ENCODE data around the gene GPR176.
A peak's percentile ranks its signal among the peaks of the same experiment; 100 is the strongest.

Gene GPR176

GRCh38 chr15:39919748-39920509 lies at the start of gene GPR176:
Gene GPR176, minus strand, starts transcription at chr15:39920266. Its CDS starts 240 bp downstream, at chr15:39920026.
- DNase-seq, result peak in 1 of 2 experiments; percentile 30

GRCh38 chr15:39969002-39969394 lies 48.9 kb upstream of the GPR176 start:
- no peak for DNase-seq

GRCh38 chr15:39968273-39969001 lies 48.4 kb upstream of the GPR176 start:
- no peak for DNase-seq

GRCh38 chr15:39966521-39966920 lies 46.5 kb upstream of the GPR176 start:
- no peak for DNase-seq

- DNase-seq, result no peak
Measured at GRCh38 chr15:39963786-39964185, 43.7 kb upstream of the GPR176 start.

GRCh38 chr15:39961051-39961450 lies 41.0 kb upstream of the GPR176 start:
- no peak for DNase-seq

GRCh38 chr15:39960411-39960810 lies 40.3 kb upstream of the GPR176 start:
- DNase-seq, result no peak

GRCh38 chr15:39959411-39959810 lies 39.3 kb upstream of the GPR176 start:
- no peak for DNase-seq

- DNase-seq, result no peak
Measured at GRCh38 chr15:39957481-39957880, 37.4 kb upstream of the GPR176 start.

- no peak for DNase-seq
Measured at GRCh38 chr15:39953521-39953920, 33.5 kb upstream of the GPR176 start.

GRCh38 chr15:39951561-39951960 lies 31.5 kb upstream of the GPR176 start:
- DNase-seq, result no peak

- DNase-seq, result no peak
Measured at GRCh38 chr15:39948817-39949216, 28.8 kb upstream of the GPR176 start.

- DNase-seq, result no peak
Measured at GRCh38 chr15:39947401-39948197, 27.5 kb upstream of the GPR176 start.

GRCh38 chr15:39946862-39947261 lies 26.8 kb upstream of the GPR176 start:
- no peak for DNase-seq

- no peak for DNase-seq
Measured at GRCh38 chr15:39944726-39945125, 24.7 kb upstream of the GPR176 start.

- DNase-seq, result no peak
Measured at GRCh38 chr15:39942753-39943150, 22.7 kb upstream of the GPR176 start.

- DNase-seq, result no peak
Measured at GRCh38 chr15:39942101-39942752, 22.2 kb upstream of the GPR176 start.

- no peak for DNase-seq
Measured at GRCh38 chr15:39939487-39940452, 19.7 kb upstream of the GPR176 start.

GRCh38 chr15:39937696-39938095 lies 17.6 kb upstream of the GPR176 start:
- DNase-seq, result no peak

- DNase-seq, result no peak
Measured at GRCh38 chr15:39936681-39937080, 16.6 kb upstream of the GPR176 start.

- DNase-seq, result no peak
Measured at GRCh38 chr15:39936187-39936586, 16.1 kb upstream of the GPR176 start.

- DNase-seq, result no peak
Measured at GRCh38 chr15:39935241-39935640, 15.2 kb upstream of the GPR176 start.

Measured in cerebellar nuclear complex (tissue), 1 donor.